OCI-LY1 (cell line): ENCODE results near the gene FAM3D.

Experiments used
- H2AFZ ChIP-seq: fragments of 200-600 bp; sonication (generic), shearing (Covaris generic); 2 replicates; pipeline ENCODE4 v1.6.0; 2014; ENCODE audit warnings: antibody characterized with exemption, mild to moderate bottlenecking, low read length
- H3F3A ChIP-seq: fragments of 200-600 bp; sonication (generic), shearing (Covaris generic); 2 replicates; pipeline ENCODE4 v1.6.0; 2014; ENCODE audit warnings: mild to moderate bottlenecking, antibody characterized with exemption, low read length, moderate library complexity; ENCODE audit not compliant: insufficient read depth
- H3K27ac ChIP-seq: fragments of 200-600 bp; sonication (generic); 2 replicates; pipeline ENCODE4 v1.5.1; 2014; ENCODE audit warnings: low read length, mixed run types, mild to moderate bottlenecking, low read depth; ENCODE audit not compliant: poor library complexity, severe bottlenecking
- H3K27me3 ChIP-seq: fragments of 200-600 bp; sonication (generic); 2 replicates; pipeline ENCODE4 v1.6.0; 2014; ENCODE audit warnings: antibody characterized with exemption, mild to moderate bottlenecking, low read length, moderate library complexity; ENCODE audit not compliant: insufficient read depth
- H3K36me3 ChIP-seq: fragments of 200-600 bp; sonication (generic); 2 replicates; pipeline ENCODE4 v1.6.1; 2014; ENCODE audit warnings: mild to moderate bottlenecking, antibody characterized with exemption, low read length, moderate library complexity, mixed read lengths; ENCODE audit not compliant: insufficient read depth
- H3K4me1 ChIP-seq: fragments of 200-600 bp; sonication (generic); 2 replicates; pipeline ENCODE4 v1.5.1; 2014; ENCODE audit warnings: mild to moderate bottlenecking, low read length, moderate library complexity; ENCODE audit not compliant: insufficient read depth, severe bottlenecking
- H3K4me2 ChIP-seq: fragments of 200-600 bp; sonication (generic), shearing (Covaris generic); 2 replicates; pipeline ENCODE4 v1.6.1; 2014; ENCODE audit warnings: low read length
- H3K4me3 ChIP-seq: fragments of 200-600 bp; sonication (generic); 2 replicates; pipeline ENCODE4 v1.5.1; 2014; ENCODE audit warnings: low read length, low read depth, mild to moderate bottlenecking, mixed read lengths; ENCODE audit not compliant: poor library complexity, severe bottlenecking
- H3K79me2 ChIP-seq: fragments of 200-600 bp; shearing (Covaris generic); 2 replicates; pipeline ENCODE4 v1.6.1; 2016; ENCODE audit warnings: mixed run types, low read length, mixed read lengths; ENCODE audit not compliant: insufficient read depth
- H3K9ac ChIP-seq: fragments of 200-600 bp; sonication (generic), shearing (Covaris generic); 2 replicates; pipeline ENCODE4 v1.6.1; 2014; ENCODE audit warnings: mild to moderate bottlenecking, low read length, mixed read lengths
- H3K9me2 ChIP-seq: fragments of 200-600 bp; sonication (generic), shearing (Covaris generic); 2 replicates; pipeline ENCODE4 v1.6.1; 2014; ENCODE audit warnings: low read depth, mild to moderate bottlenecking, low read length, mixed read lengths
- H3K9me3 ChIP-seq: fragments of 200-600 bp; shearing (Covaris generic); 2 replicates; pipeline ENCODE4 v1.6.1; 2014; ENCODE audit warnings: low read length, mixed read lengths
- H4K20me1 ChIP-seq: fragments of 200-600 bp; sonication (generic), shearing (Covaris generic); 2 replicates; pipeline ENCODE4 v1.6.0; 2016; ENCODE audit warnings: mild to moderate bottlenecking, low read length; ENCODE audit not compliant: insufficient read depth
- EZH2 ChIP-seq: fragments of 200-600 bp; sonication (generic), shearing (Covaris generic); IDR thresholded peaks from 2 replicates; pipeline ENCODE4 v1.8.0; 2017; ENCODE audit warnings: borderline replicate concordance, mixed run types, mild to moderate bottlenecking, antibody characterized with exemption, low read length, moderate library complexity, mixed read lengths
- TF ChIP-seq, protein P1 (sequence below): fragments of 200-600 bp; sonication (generic), shearing (Covaris generic); IDR thresholded peaks from 2 replicates; pipeline ENCODE4 v1.5.1; 2017; ENCODE audit warnings: mild to moderate bottlenecking, antibody characterized with exemption, low read length, moderate library complexity, mixed read lengths

The FAM3D gene

DNA sequence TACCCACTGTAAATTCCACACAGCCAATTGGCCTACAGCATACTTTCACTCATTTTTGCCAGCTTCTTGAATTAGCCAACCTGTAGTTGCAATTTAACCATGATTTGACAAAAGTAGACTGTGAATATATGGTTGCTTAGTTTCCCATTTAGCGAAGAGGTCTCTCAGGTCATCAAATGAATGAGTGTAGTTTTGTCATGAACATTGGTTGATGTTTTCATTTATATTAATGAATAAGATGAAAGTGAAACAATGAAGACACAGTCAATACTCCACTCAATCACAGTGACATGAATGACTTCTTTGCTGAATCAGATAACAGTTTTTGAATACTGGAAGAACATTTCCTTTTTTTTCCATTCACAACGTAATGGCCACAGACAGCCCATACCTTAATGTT lies 15.3 kb upstream of the FAM3D start:
- Histone ChIP-seq H3K27ac (no peak overlapping the region), H3K79me2 (no peaks in the 10 kb centered on the region), H3K9me3 (no peaks in the 10 kb centered on the region), H3K9me2 (no peaks in the 10 kb centered on the region), H3K4me2 (no peak overlapping the region), H3K4me3 (no peak overlapping the region), H2AFZ (no peak overlapping the region), H3K27me3 (no peaks in the 10 kb centered on the region), H3K36me3 (no peaks in the 10 kb centered on the region), H3K9ac (no peak overlapping the region), H4K20me1 (no peaks in the 10 kb centered on the region), H3K4me1 (no peaks in the 10 kb centered on the region), H3F3A (no peaks in the 10 kb centered on the region)
- no peak for TF ChIP-seq EZH2
- TF ChIP-seq, protein P1, sequence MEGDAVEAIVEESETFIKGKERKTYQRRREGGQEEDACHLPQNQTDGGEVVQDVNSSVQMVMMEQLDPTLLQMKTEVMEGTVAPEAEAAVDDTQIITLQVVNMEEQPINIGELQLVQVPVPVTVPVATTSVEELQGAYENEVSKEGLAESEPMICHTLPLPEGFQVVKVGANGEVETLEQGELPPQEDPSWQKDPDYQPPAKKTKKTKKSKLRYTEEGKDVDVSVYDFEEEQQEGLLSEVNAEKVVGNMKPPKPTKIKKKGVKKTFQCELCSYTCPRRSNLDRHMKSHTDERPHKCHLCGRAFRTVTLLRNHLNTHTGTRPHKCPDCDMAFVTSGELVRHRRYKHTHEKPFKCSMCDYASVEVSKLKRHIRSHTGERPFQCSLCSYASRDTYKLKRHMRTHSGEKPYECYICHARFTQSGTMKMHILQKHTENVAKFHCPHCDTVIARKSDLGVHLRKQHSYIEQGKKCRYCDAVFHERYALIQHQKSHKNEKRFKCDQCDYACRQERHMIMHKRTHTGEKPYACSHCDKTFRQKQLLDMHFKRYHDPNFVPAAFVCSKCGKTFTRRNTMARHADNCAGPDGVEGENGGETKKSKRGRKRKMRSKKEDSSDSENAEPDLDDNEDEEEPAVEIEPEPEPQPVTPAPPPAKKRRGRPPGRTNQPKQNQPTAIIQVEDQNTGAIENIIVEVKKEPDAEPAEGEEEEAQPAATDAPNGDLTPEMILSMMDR, result no peak

DNA sequence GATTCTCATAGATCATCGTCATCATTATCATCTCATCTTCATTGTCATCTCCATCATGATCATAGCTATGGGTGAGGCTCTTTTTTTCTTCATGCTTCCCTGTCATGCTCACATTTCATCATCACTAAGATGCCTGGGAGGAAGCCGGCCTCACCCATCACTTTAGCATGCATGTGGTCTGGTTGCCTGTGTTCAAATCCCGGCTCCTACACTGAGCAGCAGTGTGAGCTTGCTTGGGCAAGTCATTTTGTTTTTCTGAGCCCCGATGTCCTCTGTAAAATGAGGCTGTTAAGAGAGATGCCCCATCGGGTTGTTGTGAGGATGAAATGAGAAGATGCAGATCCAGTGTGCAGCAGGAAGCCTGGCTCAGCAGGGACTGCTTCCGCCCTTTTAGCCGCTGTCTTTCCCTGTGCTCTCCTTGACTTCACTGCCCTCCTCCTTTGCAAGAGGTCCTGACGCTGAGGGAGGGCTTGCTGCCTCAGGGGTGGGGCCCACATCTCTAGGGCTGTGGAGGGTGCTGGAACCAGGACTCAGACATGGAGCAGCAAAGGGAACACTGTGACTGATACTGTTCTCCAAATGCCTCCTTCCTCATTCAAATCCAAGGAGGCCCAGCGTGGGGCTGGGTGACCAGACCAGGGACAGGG lies 14.4 kb upstream of the FAM3D start:
- no peak overlapping the region for H3K9ac ChIP-seq
- H3F3A ChIP-seq, result no peaks in the 10 kb centered on the region
- H3K79me2 ChIP-seq, result no peaks in the 10 kb centered on the region
- no peak overlapping the region for H3K27ac ChIP-seq
- no peaks in the 10 kb centered on the region for H4K20me1 ChIP-seq
- H2AFZ ChIP-seq, result no peak overlapping the region
- H3K4me1 ChIP-seq, result no peaks in the 10 kb centered on the region
- H3K9me2 ChIP-seq, result no peaks in the 10 kb centered on the region
- no peaks in the 10 kb centered on the region for H3K27me3 ChIP-seq
- TF ChIP-seq EZH2, result no peak
- TF ChIP-seq, protein P1, result no peak
- no peak overlapping the region for H3K4me2 ChIP-seq
- H3K36me3 ChIP-seq, result no peaks in the 10 kb centered on the region
- no peak overlapping the region for H3K4me3 ChIP-seq
- H3K9me3 ChIP-seq, result no peaks in the 10 kb centered on the region

DNA sequence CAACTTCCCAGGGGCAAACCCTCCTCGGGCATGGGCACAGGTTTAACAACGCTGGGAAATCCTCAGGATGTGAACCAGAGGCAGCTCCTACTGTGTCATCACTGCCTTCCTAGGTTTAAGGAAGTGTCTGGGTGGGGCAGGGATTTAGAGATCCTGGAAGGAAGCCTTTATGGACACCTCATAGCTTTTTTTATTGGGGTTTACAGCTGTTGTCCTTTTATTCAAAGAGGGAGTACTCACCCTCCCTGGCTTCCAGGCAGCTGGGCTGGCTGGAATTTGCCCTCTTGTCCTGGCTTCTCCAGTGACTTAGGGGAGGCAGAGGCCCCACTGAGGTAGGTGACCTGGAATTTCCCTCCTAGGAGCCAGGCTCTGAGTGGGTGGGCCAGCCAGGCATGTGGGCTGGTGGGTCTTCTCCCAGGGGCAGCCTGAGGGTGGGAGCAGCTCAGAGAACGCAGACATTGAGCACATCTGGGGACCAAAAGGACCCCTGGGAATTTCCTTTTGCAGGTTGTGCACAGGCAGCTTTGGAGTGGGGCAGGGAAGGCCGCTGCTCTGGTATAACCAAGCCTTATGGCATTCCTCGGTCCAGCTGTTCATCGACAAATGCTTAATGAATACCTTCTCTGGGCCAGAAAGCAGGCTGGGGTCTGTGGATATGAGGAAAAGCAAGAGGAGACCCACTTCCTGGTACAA lies 13.5 kb upstream of the FAM3D start:
- Histone ChIP-seq H3K4me3 (no peak overlapping the region), H3K4me1 (no peaks in the 10 kb centered on the region), H3K9ac (no peak overlapping the region), H2AFZ (no peak overlapping the region), H3K27ac (no peak overlapping the region), H3K27me3 (no peaks in the 10 kb centered on the region), H3K4me2 (no peak overlapping the region), H3K36me3 (no peaks in the 10 kb centered on the region), H3F3A (no peaks in the 10 kb centered on the region), H4K20me1 (no peaks in the 10 kb centered on the region), H3K9me2 (no peaks in the 10 kb centered on the region), H3K79me2 (no peaks in the 10 kb centered on the region), H3K9me3 (no peaks in the 10 kb centered on the region)
- TF ChIP-seq, protein P1, result no peak
- no peak for TF ChIP-seq EZH2
